K562 (cell line): Measurements from ENCODE around the gene NPAS1. TPM values are rescaled to one million over a fixed set of nuclear protein-coding genes. Genes with fewer than 3 reads are reported as not detected.
A peak's percentile ranks its signal among the peaks of the same experiment; 100 is the strongest.

Experiments
- ATAC-seq: fragments of 200-7000 bp; cut with Tn5 transposase; 3 replicates; pipeline ENCODE4 v1.9.1; 2020; ENCODE audit warnings: moderate library complexity
- BruUV-seq: library from RNA; stranded (reverse); fragments of 400-500 nt; replicated peaks from 2 replicates; lab custom pipeline; 2021; lab: Mats Ljungman, UMichigan
- CTCF ChIA-PET: fragments of 300-600 bp; formaldehyde crosslinking; extraction: SDS; loops from one replicate; lab custom pipeline; 2021; ENCODE audit warnings: low intra/inter-chr PET ratio; lab: Yijun Ruan, JAX
- POLR2A ChIA-PET: fragments of 300-600, 350-650 bp; sonication (Branson Sonifier 250); formaldehyde crosslinking; extraction: SDS; loops from one replicate; lab custom pipeline; 2021; ENCODE audit warnings: antibody characterized with exemption, inconsistent platforms; lab: Yijun Ruan, JAX
- DNase-seq, 4 experiments: peaks; one replicate each; pipeline versions ENCODE4 v3.0.0 to v3.0.0-alpha.2; 2011 to 2018; ENCODE audit warnings: low spot score in 3 of 4, mixed read lengths in 3 of 4; ENCODE audit errors: extremely low read depth in 1 of 4
- FAIRE-seq: peaks from 2 replicates; lab custom pipeline; 2011; peaks lifted over from hg19 to GRCh38; lab: Jason Lieb, UNC
- H2AFZ ChIP-seq: 2 replicates; pipeline ENCODE4 v1.6.0; 2011; ENCODE audit warnings: low read depth, low read length, control low read depth, inconsistent platforms
- H3K27ac ChIP-seq: fragments of 200-600 bp; 3 replicates; pipeline ENCODE4 v1.8.0; 2011; ENCODE audit warnings: low read depth, mild to moderate bottlenecking, control low read depth, inconsistent platforms, low read length, moderate library complexity, mixed read lengths; ENCODE audit errors: extremely low read depth
- H3K27me3 ChIP-seq, 2 experiments: fragments of 300-600 bp in 1 of 2; 2 replicates in 1 of 2; 3 replicates in 1 of 2; pipeline versions ENCODE4 v1.6.0 to v1.8.0; 2011; ENCODE audit warnings: inconsistent platforms in 2 of 2, low read length in 2 of 2, mild to moderate bottlenecking in 1 of 2, mixed read lengths in 1 of 2, moderate library complexity in 1 of 2; ENCODE audit not compliant: control insufficient read depth in 2 of 2, insufficient read depth in 2 of 2
- H3K36me3 ChIP-seq: fragments of 300-600 bp; 3 replicates; pipeline ENCODE4 v1.8.0; 2011; ENCODE audit warnings: mild to moderate bottlenecking, low read length, inconsistent platforms; ENCODE audit not compliant: control insufficient read depth, insufficient read depth
- H3K4me1 ChIP-seq, 2 experiments: fragments of 200-600 bp in 1 of 2; replicated peaks in 1 of 2; 2 replicates in 1 of 2; 3 replicates in 1 of 2; pipeline versions ENCODE4 v1.5.1 to v1.8.0; 2011; ENCODE audit warnings: inconsistent platforms in 2 of 2, low read length in 2 of 2, mild to moderate bottlenecking in 1 of 2, mixed read lengths in 1 of 2, moderate library complexity in 1 of 2; ENCODE audit not compliant: control insufficient read depth in 2 of 2, insufficient read depth in 2 of 2
- H3K4me2 ChIP-seq: 2 replicates; pipeline ENCODE4 v1.6.1; 2011; ENCODE audit warnings: low read length, control low read depth, inconsistent platforms, mixed read lengths; ENCODE audit not compliant: insufficient read depth
- H3K4me3 ChIP-seq: fragments of 200-600 bp; sonication (generic), shearing (Covaris generic); 2 replicates; pipeline ENCODE4 v1.5.1; 2016; ENCODE audit warnings: control low read depth, inconsistent platforms
- H3K79me2 ChIP-seq: fragments of 200-600 bp; 3 replicates; pipeline ENCODE4 v1.8.0; 2011; ENCODE audit warnings: low read length, inconsistent platforms; ENCODE audit not compliant: control insufficient read depth, insufficient read depth
- H3K9ac ChIP-seq, 2 experiments: 2 replicates each; pipeline versions ENCODE4 v1.6.0 to v1.6.1; 2011; ENCODE audit warnings: low read depth in 2 of 2, low read length in 2 of 2, control low read depth in 1 of 2, inconsistent platforms in 1 of 2, mild to moderate bottlenecking in 1 of 2, mixed read lengths in 1 of 2; ENCODE audit not compliant: insufficient read depth in 1 of 2
- H3K9me1 ChIP-seq: one replicate; pipeline ENCODE4 v1.6.0; 2011; ENCODE audit warnings: inconsistent platforms, mild to moderate bottlenecking, low read length, moderate library complexity; ENCODE audit not compliant: control insufficient read depth, insufficient read depth
- H3K9me3 ChIP-seq: replicated peaks from 2 replicates; pipeline ENCODE4 v1.5.1; 2011; ENCODE audit warnings: low read depth, low read length, inconsistent platforms; ENCODE audit not compliant: control insufficient read depth, insufficient read depth
- H4K20me1 ChIP-seq: replicated peaks from 2 replicates; pipeline ENCODE4 v1.6.1; 2011; ENCODE audit warnings: low read length, inconsistent platforms, mixed read lengths; ENCODE audit not compliant: control insufficient read depth, insufficient read depth
- ADNP ChIP-seq: fragments of 200-800 bp; sonication (Bioruptor generic); IDR thresholded peaks from 2 replicates; pipeline ENCODE4 v1.6.1; 2016; ENCODE audit warnings: missing genetic modification characterization, missing compliant biosample characterization
- ELF2 ChIP-seq: fragments of 250-450 bp; sonication (Bioruptor Pico); IDR thresholded peaks from 2 replicates; pipeline ENCODE4 v1.5.0; 2021; ENCODE audit warnings: mild to moderate bottlenecking
- FOS ChIP-seq: IDR thresholded peaks from 3 replicates; pipeline ENCODE4 v1.6.1; 2011; ENCODE audit not compliant: insufficient read length; ENCODE audit errors: extremely low read depth
- NONO ChIP-seq, 2 experiments: fragments of 200-400 bp in 1 of 2; fragments of 450-650 bp in 1 of 2; formaldehyde crosslinking in 1 of 2; IDR thresholded peaks; 2 replicates each; pipeline ENCODE4 v1.6.1; 2017; ENCODE audit warnings: low read depth in 2 of 2, mild to moderate bottlenecking in 2 of 2, moderate library complexity in 2 of 2, low read length in 1 of 2
- PHF20 ChIP-seq: fragments of 450-650 bp; IDR thresholded peaks from 2 replicates; pipeline ENCODE4 v1.6.1; 2018; ENCODE audit not compliant: partially characterized antibody
- SIN3B ChIP-seq: fragments of 450-650 bp; IDR thresholded peaks from 2 replicates; pipeline ENCODE4 v1.6.1; 2017; ENCODE audit warnings: low read depth, mild to moderate bottlenecking, moderate library complexity
- SMAD1 ChIP-seq: fragments of 150-350 bp; IDR thresholded peaks from 2 replicates; pipeline ENCODE4 v1.6.1; 2014; ENCODE audit warnings: low read length, low read depth; ENCODE audit not compliant: partially characterized antibody
- TAF9B ChIP-seq: fragments of 450-650 bp; IDR thresholded peaks from 2 replicates; pipeline ENCODE4 v1.6.1; 2018; ENCODE audit warnings: mild to moderate bottlenecking; ENCODE audit not compliant: partially characterized antibody
- ZNF24 ChIP-seq: fragments of 450-650 bp; IDR thresholded peaks from 2 replicates; pipeline ENCODE4 v1.6.1; 2016
- WGBS: fragments of 100-300 bp; shearing (Covaris generic); methylation state at CpG from one replicate; pipeline ENCODE4 v1.1.6; 2016; ENCODE audit warnings: low coverage, mixed read lengths; ENCODE audit not compliant: insufficient coverage; ENCODE audit errors: missing lambda C conversion rate; 5-methylcytosine and 5-hydroxymethylcytosine counted together
- in situ Hi-C: fragments of 300-500 bp; cut with MboI; formaldehyde crosslinking; loops from 4 replicates; pipeline ENCODE4 v1.15.0; 2018; ENCODE audit warnings: inconsistent platforms, mixed read lengths
- intact Hi-C: fragments of 100-400 bp; cut with micrococcal nuclease; formaldehyde crosslinking; loops from 2 replicates; pipeline ENCODE4 v1.14.2; 2022
- polyA plus RNA-seq, 8 experiments: library from polyadenylated mRNA; depleted of rRNA in 4 of 8; stranded (reverse) in 5 of 8; unstranded in 3 of 8; fragments of >200 nt; fragmentation: Nextera tagmentation in 2 of 8; fragmentation: Illumina TruSeq in 1 of 8; extraction: Ambion mirVana in 2 of 8; extraction: Trizol in 1 of 8; gene quantifications; 2 replicates each; pipeline versions ENCODE4 v1.2.1 to v1.2.3, GENCODE V29; 2011 to 2014; ENCODE audit warnings: inconsistent platforms in 1 of 8, missing spikeins in 1 of 8
- total RNA-seq, 7 experiments: library from RNA; depleted of rRNA in 6 of 7; stranded (reverse); fragments of >200 nt in 6 of 7; fragmentation: Illumina TruSeq in 2 of 7; extraction: Trizol in 2 of 7; gene quantifications; 2 replicates each; pipeline versions ENCODE4 v1.2.1 to v1.2.3, GENCODE V29; 2011 to 2021; ENCODE audit warnings: low replicate concordance in 1 of 7

The NPAS1 gene
- total and polyA plus RNA-seq, 9 of the 15 experiments (the other 6 are each of a cell fraction or from before 2014, with no cell fraction given) = 0.58 to 5.3 (median 2.0) TPM; not detected in 2

GRCh38 chr19:47021536-47022139 is 2.0 kb downstream of the NPAS1 start (continued):
- TF ChIP-seq FOS (no peak), SMAD1 (no peak), ELF2 (CRISPR knock-in tag) (no peak), ZNF24 (no peak), SIN3B (no peak)

GRCh38 chr19:47022140-47022536 is 2.5 kb downstream of the NPAS1 start:
- peaks cover 19 to 33% of the 10 kb centered on the region in 2 experiments for H3K27me3 ChIP-seq

More at GRCh38 chr19:47022140-47022536, 2.5 kb downstream of the NPAS1 start:
- no peak for FAIRE-seq
- DNase-seq = no peak
- H4K20me1 ChIP-seq = no peaks in the 10 kb centered on the region
- H3K4me3 ChIP-seq = no peak overlapping the region
- H3K4me1 ChIP-seq = peaks cover 0 to 43% of the 10 kb centered on the region in 2 experiments; a peak in 3 of 5 replicates
- in situ Hi-C loops (no loop called here), intact Hi-C loops (no loop called here)
- ChIA-PET POLR2A (interaction anchor here (0.7 to 1.0 kb wide), 3 partner anchors 9 to 269 kb away, joined by 3 to 4 read pairs (median 3); no protein-coding TSS in a partner anchor), CTCF (no interaction called here)
- H3K36me3 ChIP-seq = no peaks in the 10 kb centered on the region
- H3K9ac ChIP-seq = no peak overlapping the region
- H2AFZ ChIP-seq = no peak overlapping the region
- WGBS = 20% methylated on average over 14 of the region's 14 CpGs
- BruUV-seq = no TSS peak
- no peaks in the 10 kb centered on the region for H3K79me2 ChIP-seq
- no peak; the same call in 2 of the 3 replicates for ATAC-seq
- H3K9me3 ChIP-seq = no peaks in the 10 kb centered on the region
- no peak overlapping the region for H3K27ac ChIP-seq
- H3K4me2 ChIP-seq = no peak overlapping the region
- H3K9me1 ChIP-seq = no peaks in the 10 kb centered on the region
- TF ChIP-seq PHF20 (no peak), TAF9B (no peak), NONO (IDR thresholded peaks at IDR 0.05; ENCODE audit: low read depth in 2 of 2, low read length in 1 of 2) (no peak), ADNP (tag) (0 out of 2 replicates have a peak, but pooled peaks have one; percentile 1)
- TF ChIP-seq, all 486 proteins: peak for 1
